Caco-2 (cell line): ENCODE data around the gene FBRS. TPM values are rescaled to one million over a fixed set of nuclear protein-coding genes. Genes with fewer than 3 reads are reported as not detected.

ENCODE experiments used
- BruUV-seq: library from RNA; stranded (reverse); fragments of 400-500 nt; replicated peaks from 2 replicates; lab custom pipeline; 2021; lab: Mats Ljungman, UMichigan
- CTCF ChIA-PET: fragments of 300-600 bp; sonication (Branson Sonifier 250); formaldehyde crosslinking; loops from one replicate; lab custom pipeline; 2022; ENCODE audit warnings: antibody characterized with exemption; lab: Charles Lee
- POLR2A ChIA-PET: fragments of 300-600 bp; sonication (Branson Sonifier 250); formaldehyde crosslinking; loops from one replicate; lab custom pipeline; 2022; ENCODE audit warnings: antibody characterized with exemption; lab: Charles Lee
- DNase-seq, 2 experiments: peaks; one replicate each; pipeline versions ENCODE4 v3.0.0 to v3.0.0-alpha.2; 2020 to 2022
- H3K27me3 ChIP-seq: replicated peaks from 2 replicates; pipeline ENCODE4 v1.6.0; 2011; ENCODE audit warnings: low read length; ENCODE audit not compliant: control insufficient read depth, insufficient read depth
- H3K36me3 ChIP-seq: 2 replicates; pipeline ENCODE4 v1.5.1; 2011; ENCODE audit warnings: low read length; ENCODE audit not compliant: control insufficient read depth, insufficient read depth
- H3K4me1 ChIP-seq: fragments of 250-450 bp; sonication (Bioruptor Pico); 2 replicates; pipeline ENCODE4 v1.5.1; 2020; ENCODE audit warnings: mild to moderate bottlenecking
- H3K4me3 ChIP-seq: 2 replicates; pipeline ENCODE4 v1.5.1; 2011; ENCODE audit warnings: low read depth, mild to moderate bottlenecking, control low read depth, low read length
- H3K9me3 ChIP-seq: fragments of 250-450 bp; sonication (Bioruptor Pico); 2 replicates; pipeline ENCODE4 v1.5.1; 2020; ENCODE audit warnings: mild to moderate bottlenecking, moderate library complexity
- H3K27ac Mint-ChIP-seq: one replicate; pipeline ENCODE4 v1.8.0; 2022; ENCODE audit warnings: mixed read lengths; ENCODE audit not compliant: unreplicated experiment
- H3K27me3 Mint-ChIP-seq: one replicate; pipeline ENCODE4 v1.8.0; 2022; ENCODE audit warnings: mixed read lengths; ENCODE audit not compliant: insufficient read depth, unreplicated experiment
- H3K36me3 Mint-ChIP-seq: one replicate; pipeline ENCODE4 v1.8.0; 2022; ENCODE audit warnings: mild to moderate bottlenecking, mixed read lengths; ENCODE audit not compliant: insufficient read depth, unreplicated experiment
- H3K4me1 Mint-ChIP-seq: one replicate; pipeline ENCODE4 v1.8.0; 2022; ENCODE audit warnings: low read depth, mixed read lengths; ENCODE audit not compliant: unreplicated experiment
- H3K4me3 Mint-ChIP-seq: one replicate; pipeline ENCODE4 v1.8.0; 2022; ENCODE audit warnings: mild to moderate bottlenecking, moderate library complexity, mixed read lengths; ENCODE audit not compliant: unreplicated experiment
- H3K9me3 Mint-ChIP-seq: one replicate; pipeline ENCODE4 v1.8.0; 2022; ENCODE audit warnings: mixed read lengths; ENCODE audit not compliant: unreplicated experiment
- CTCF ChIP-seq, 2 experiments: fragments of 200-600 bp in 1 of 2; IDR thresholded peaks; 1 replicate in 1 of 2; 2 replicates in 1 of 2; pipeline versions ENCODE4 v1.5.1 to v1.8.0; 2011 to 2022; ENCODE audit warnings: antibody characterized with exemption in 1 of 2, control low read depth in 1 of 2, inconsistent platforms in 1 of 2, low read depth in 1 of 2, low read length in 1 of 2, mild to moderate bottlenecking in 1 of 2, moderate library complexity in 1 of 2; ENCODE audit not compliant: insufficient read depth in 1 of 2, severe bottlenecking in 1 of 2, unreplicated experiment in 1 of 2
- intact Hi-C: fragments of 100-400 bp; cut with micrococcal nuclease; formaldehyde crosslinking; loops from one replicate; pipeline ENCODE4 v1.10.0; 2022; ENCODE audit not compliant: unreplicated experiment
- total RNA-seq: library from RNA; stranded (reverse); gene quantifications from 2 replicates; pipeline ENCODE4 v1.2.3, GENCODE V29; 2022

The FBRS gene
- total RNA-seq, 1 experiment from 2014 or later, result 46.1 TPM

DNA sequence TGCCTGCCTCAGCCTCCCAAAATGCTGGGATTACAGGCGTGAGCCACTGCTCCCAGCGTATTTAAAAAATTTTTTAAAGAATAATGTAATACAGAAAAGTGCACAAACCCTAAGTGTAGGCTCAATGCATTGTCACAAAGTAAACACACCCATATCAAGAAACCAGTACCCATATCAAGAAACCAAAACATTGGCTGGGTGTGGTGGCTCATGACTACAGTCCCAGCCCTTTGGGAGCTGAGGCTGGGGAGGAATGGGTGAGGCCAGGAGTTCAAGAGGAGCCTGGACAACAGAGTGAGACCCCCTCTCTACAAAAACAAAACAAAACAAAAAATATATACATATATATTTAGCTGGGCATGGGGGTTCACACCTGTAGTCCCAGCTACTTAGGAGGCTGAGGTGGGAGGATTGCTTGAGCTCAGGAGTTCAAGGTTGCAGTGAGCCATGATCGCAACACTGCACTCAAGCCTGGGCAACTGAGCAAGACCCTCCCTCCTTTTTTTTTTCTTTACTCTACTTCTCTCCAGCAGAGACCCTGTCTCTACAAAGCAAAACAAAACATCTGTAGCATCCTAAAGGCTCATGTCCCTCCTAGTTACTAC is 16.8 kb upstream of the FBRS start:
- no peaks in the 10 kb centered on the region for H3K4me1 Mint-ChIP-seq
- no peaks in the 10 kb centered on the region for H3K27me3 ChIP-seq
- no TSS peak for BruUV-seq
- ChIA-PET POLR2A (no interaction called here), CTCF (no interaction called here)
- intact Hi-C loops, result no loop called here
- H3K9me3 Mint-ChIP-seq, result no peaks in the 10 kb centered on the region
- H3K36me3 Mint-ChIP-seq, result no peaks in the 10 kb centered on the region
- no peak overlapping the region for H3K27ac Mint-ChIP-seq
- no peaks in the 10 kb centered on the region for H3K9me3 ChIP-seq
- no peaks in the 10 kb centered on the region for H3K4me1 ChIP-seq
- no peak overlapping the region for H3K4me3 ChIP-seq
- no peak overlapping the region for H3K4me3 Mint-ChIP-seq
- TF ChIP-seq CTCF (IDR thresholded peaks at IDR 0.05; ENCODE audit: insufficient read depth in 1 of 2, low read depth in 1 of 2, low read length in 1 of 2, severe bottlenecking in 1 of 2, unreplicated experiment in 1 of 2), result no peak
- H3K36me3 ChIP-seq, result no peaks in the 10 kb centered on the region
- DNase-seq, result no peak
- no peaks in the 10 kb centered on the region for H3K27me3 Mint-ChIP-seq

- Histone ChIP-seq H3K4me1 (no peaks in the 10 kb centered on the region), H3K27me3 (no peaks in the 10 kb centered on the region), H3K4me3 (no peak overlapping the region), H3K36me3 (no peaks in the 10 kb centered on the region), H3K9me3 (no peaks in the 10 kb centered on the region)
- no peak for TF ChIP-seq CTCF (IDR thresholded peaks at IDR 0.05; ENCODE audit: insufficient read depth in 1 of 2, low read depth in 1 of 2, low read length in 1 of 2, severe bottlenecking in 1 of 2, unreplicated experiment in 1 of 2)
- Mint-ChIP-seq H3K27me3 (no peaks in the 10 kb centered on the region), H3K36me3 (no peaks in the 10 kb centered on the region), H3K4me1 (no peaks in the 10 kb centered on the region), H3K4me3 (no peak overlapping the region), H3K27ac (no peak overlapping the region), H3K9me3 (no peaks in the 10 kb centered on the region)
- CTCF ChIA-PET, result interaction anchor here (0.7 kb wide), 1 partner anchor 140 kb away, joined by 5 read pairs; no protein-coding TSS in a partner anchor
- DNase-seq, result no peak
- BruUV-seq, result no TSS peak
- POLR2A ChIA-PET, result no interaction called here
- intact Hi-C loops, result no loop called here
These were observed 13.8 kb upstream of the FBRS start for GRCh38 chr16:30644334-30644830.

DNA sequence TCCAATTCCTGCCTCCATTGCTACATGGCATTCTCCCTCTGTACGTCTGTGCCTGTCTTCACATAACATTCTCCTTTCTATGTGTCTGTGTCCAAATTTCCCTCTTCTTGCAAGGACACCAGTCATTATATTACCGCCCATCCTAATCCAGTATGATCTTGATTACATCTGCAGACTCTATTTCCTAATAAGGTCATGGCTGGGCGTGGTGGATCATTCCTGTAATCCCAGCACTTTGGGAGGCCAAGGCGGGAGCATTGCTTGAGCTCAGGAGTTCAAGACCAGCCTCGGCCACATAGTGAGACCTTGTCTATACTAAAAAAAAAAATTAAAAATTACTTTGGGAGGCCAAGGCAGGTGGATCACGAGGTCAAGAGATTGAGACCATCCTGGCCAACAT is 12.5 kb upstream of the FBRS start:
- CTCF ChIA-PET, result interaction anchor here (1.4 kb wide), 1 partner anchor 216 kb away, joined by 3 read pairs; the partner anchor contains the start of gene DCTPP1
- H3K36me3 ChIP-seq, result no peaks in the 10 kb centered on the region
- H3K4me3 Mint-ChIP-seq, result no peak overlapping the region
- H3K27ac Mint-ChIP-seq, result no peak overlapping the region
- no peaks in the 10 kb centered on the region for H3K27me3 Mint-ChIP-seq
- H3K9me3 Mint-ChIP-seq, result no peaks in the 10 kb centered on the region
- TF ChIP-seq CTCF (IDR thresholded peaks at IDR 0.05; ENCODE audit: insufficient read depth in 1 of 2, low read depth in 1 of 2, low read length in 1 of 2, severe bottlenecking in 1 of 2, unreplicated experiment in 1 of 2), result no peak
- H3K4me3 ChIP-seq, result no peak overlapping the region
- no peak for DNase-seq
- intact Hi-C loops, result no loop called here
- no TSS peak for BruUV-seq
- H3K27me3 ChIP-seq, result no peaks in the 10 kb centered on the region
- peaks cover 3% of the 10 kb centered on the region; the same call in 1 of the 2 replicates for H3K4me1 ChIP-seq
- no peaks in the 10 kb centered on the region for H3K4me1 Mint-ChIP-seq
- POLR2A ChIA-PET, result no interaction called here
- no peaks in the 10 kb centered on the region for H3K9me3 ChIP-seq
- H3K36me3 Mint-ChIP-seq, result peaks cover 7% of the 10 kb centered on the region
